ENCODE results near the gene NARS2. TPM values are rescaled to one million over a fixed set of nuclear protein-coding genes. Genes with fewer than 3 reads are reported as not detected.

The NARS2 gene
- total RNA-seq: 14.6 and 16.0 TPM in 2 replicates
- 24.5 TPM for total RNA-seq (2013)
- 9.7 and 10.8 TPM in 2 replicates for polyA plus RNA-seq
- 11.4 and 12.6 TPM in 2 replicates for polyA minus RNA-seq

GRCh38 chr11:78574386-78575381 is at the start of gene NARS2:
TSS of gene NARS2 (minus strand) at chr11:78574864. CDS start at chr11:78574488, 376 bp downstream.
- Histone ChIP-seq H3K4me3 (ENCODE audit: control extremely low read depth in 1 of 5, extremely low read depth in 1 of 5, insufficient read depth in 1 of 5, low read depth in 2 of 5, low read length in 4 of 5) (peak within 1 kb of the TSS; percentile 67 to 96 (median 79)), H2AFZ (ENCODE audit: insufficient read depth, low read depth, low read length, poor library complexity, severe bottlenecking) (peak within 1 kb of the TSS; percentile 97), H3K9ac (ENCODE audit: low read length) (peak within 1 kb of the TSS; percentile 85), H3K4me2 (replicated peaks; ENCODE audit: low read depth, low read length, poor library complexity, severe bottlenecking) (peak within 1 kb of the TSS; percentile 91), H3K4me1 (ENCODE audit: control insufficient read depth in 2 of 2, insufficient read depth in 2 of 2, low read length in 2 of 2) (peaks cover 27 to 30% of the 10 kb centered on the region in 2 donors), H3K27me3 (replicated peaks in 1 of 4; ENCODE audit: control extremely low read depth in 1 of 4, control insufficient read depth in 3 of 4, insufficient read depth in 4 of 4, low read length in 3 of 4) (no peaks in the 10 kb centered on the region), H4K20me1 (ENCODE audit: control insufficient read depth, insufficient read depth, low read length, poor library complexity, severe bottlenecking) (no peaks in the 10 kb centered on the region), H3K36me3 (replicated peaks in 1 of 2; ENCODE audit: control extremely low read depth in 1 of 2, control insufficient read depth in 1 of 2, extremely low read depth in 1 of 2, insufficient read depth in 2 of 2, low read length in 1 of 2) (peaks cover 0 to 13% of the 10 kb centered on the region in 2 experiments), H3K9me3 (ENCODE audit: control extremely low read depth in 1 of 3, control insufficient read depth in 2 of 3, insufficient read depth in 1 of 3, low read length in 2 of 3) (no peaks in the 10 kb centered on the region), H3K27ac (ENCODE audit: low read length in 2 of 2) (peak within 1 kb of the TSS; percentile 80 to 92), H3K79me2 (ENCODE audit: control insufficient read depth, insufficient read depth, low read length) (peaks cover 41% of the 10 kb centered on the region)
- ChIA-PET POLR2A (interaction anchor here (0.6 to 1.0 kb wide), 4 partner anchors 10 to 581 kb away, joined by 3 to 6 read pairs (median 4); partner anchors contain the start of genes ALG8 and INTS4), CTCF (interaction anchor here (0.7 to 4.0 kb wide), 9 partner anchors 10 to 435 kb away, joined by 3 to 62 read pairs (median 3); partner anchors contain the start of genes ALG8, KCTD21 and USP35)
- ATAC-seq (ENCODE audit: low read depth) (peak; percentile 98), DNase-seq (peak; percentile 97)
- peaks cover 47% of the 10 kb centered on the region for H3K4me1 Mint-ChIP-seq
- peak within 1 kb of the TSS; percentile 98 for H3K27ac Mint-ChIP-seq
- no peaks in the 10 kb centered on the region for H3K9me3 Mint-ChIP-seq (ENCODE audit: insufficient read depth)
- H3K4me3 Mint-ChIP-seq: peak within 1 kb of the TSS; percentile 100
- TF ChIP-seq CTCF (IDR thresholded peaks at IDR 0.05) (no peak), EZH2 (IDR thresholded peaks at IDR 0.05; ENCODE audit: borderline replicate concordance, insufficient read depth, low read depth, low read length, poor library complexity, severe bottlenecking) (no peak)
- under 1% methylated on average over 50 of the region's 60 CpGs for WGBS (ENCODE audit: insufficient coverage)
- H3K27me3 Mint-ChIP-seq: no peaks in the 10 kb centered on the region
- intact Hi-C loops (cut with micrococcal nuclease): loop anchor here (1.0 to 10.0 kb wide), 7 partner anchors 10 to 1100 kb away; partner anchors contain the start of genes ALG8, INTS4, KCTD21 and PAK1

Data from B cell (primary cell).